GM21619 (cell line): ENCODE measurements around the gene NAT10.

Experiments
- ATAC-seq: cut with Tn5 transposase; IDR thresholded peaks from one replicate; pipeline ENCODE4 v1.9.1; 2021; ENCODE audit not compliant: unreplicated experiment

The NAT10 gene

DNA sequence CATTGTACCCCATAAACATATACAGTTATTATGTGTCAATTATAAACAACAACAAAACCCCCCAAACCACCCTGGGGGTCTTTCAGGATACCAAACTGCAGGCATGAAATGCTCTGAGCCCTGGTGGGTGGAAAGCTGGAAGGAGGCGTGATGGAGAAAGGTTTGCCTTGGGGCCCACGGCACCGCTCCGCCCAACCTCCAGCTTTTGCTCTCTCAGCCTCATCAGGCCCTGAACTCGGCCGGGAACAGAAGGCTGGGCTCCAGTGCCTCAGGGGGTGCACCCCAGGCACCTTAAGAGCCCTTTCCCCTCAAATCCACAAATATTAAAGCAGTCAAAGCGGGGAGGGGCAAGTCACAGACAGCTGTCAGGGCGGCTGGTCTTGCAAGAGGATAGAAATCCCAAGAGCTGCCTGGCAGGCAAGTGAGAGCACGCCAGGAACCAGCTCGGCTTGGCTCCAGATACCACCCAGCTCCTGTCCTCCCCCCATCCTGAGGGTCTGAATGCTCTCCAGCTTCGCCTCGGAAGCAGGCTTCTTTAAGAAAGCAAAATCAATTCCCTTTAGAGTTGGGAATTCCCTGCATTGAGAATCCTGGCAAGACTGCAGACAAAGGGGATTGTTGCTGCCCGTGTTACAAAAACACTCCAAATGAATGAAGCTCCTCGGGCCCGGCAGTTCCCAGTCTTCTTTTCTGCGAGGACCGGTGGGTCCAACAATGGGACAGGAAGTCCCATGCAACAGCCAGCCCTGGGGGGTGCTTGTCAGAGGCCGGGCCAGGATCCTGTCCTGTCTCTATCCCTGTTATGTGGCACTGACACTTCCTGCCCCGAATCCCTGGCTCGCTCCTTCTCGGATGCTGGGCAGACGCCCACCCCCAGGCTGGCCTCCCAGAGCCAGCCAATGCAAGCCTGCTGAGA is 80.8 kb downstream of the NAT10 start:
- no peak for ATAC-seq

GRCh38 chr11:34188181-34188580 is 82.8 kb downstream of the NAT10 start:
- ATAC-seq, result no peak

GRCh38 chr11:34189191-34189590 is 83.8 kb downstream of the NAT10 start:
- ATAC-seq, result no peak

DNA sequence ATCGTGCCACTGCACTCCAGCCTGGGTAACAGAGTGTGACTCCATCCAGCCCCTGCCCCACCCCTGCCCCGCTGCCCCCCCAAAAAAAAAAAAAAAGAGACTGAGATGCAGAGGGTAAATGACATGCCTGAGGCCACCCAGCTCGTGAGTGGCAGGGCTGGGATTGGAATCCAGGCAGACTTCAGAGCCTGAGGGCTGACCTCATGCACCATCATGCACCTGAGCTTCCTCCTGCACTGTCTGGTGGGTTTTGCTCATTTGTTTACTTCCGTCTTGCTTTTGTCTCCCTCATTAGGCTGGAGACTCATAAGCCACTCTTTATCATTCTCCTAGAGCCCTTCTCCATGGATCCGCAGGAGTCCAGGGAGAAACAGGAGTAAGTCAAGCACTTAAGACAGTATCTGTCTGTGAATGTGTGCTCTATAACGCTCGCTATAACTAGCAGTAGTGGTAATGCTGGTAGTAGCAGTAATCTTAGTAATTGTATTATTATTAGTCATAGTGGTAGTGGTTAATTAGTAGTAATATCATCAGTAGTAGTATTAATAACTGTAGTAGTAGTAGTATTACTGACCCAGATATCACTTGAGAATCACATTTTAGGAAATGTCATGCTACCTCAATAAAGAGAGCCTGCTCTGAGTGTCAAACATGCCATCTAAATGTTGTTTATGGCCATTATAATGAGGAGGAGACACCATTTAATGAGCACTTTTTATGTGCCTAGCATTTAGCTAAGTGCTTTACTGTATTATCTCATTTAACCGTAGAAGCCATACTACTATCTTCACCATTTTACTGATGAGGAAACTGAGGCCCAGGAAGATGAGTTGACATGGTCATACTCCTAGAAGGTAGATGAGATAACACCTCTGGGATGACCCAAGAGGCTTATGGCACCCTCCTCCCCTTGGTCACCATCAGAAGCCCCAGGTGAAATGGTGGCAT is 85.0 kb downstream of the NAT10 start:
- no peak for ATAC-seq

- no peak for ATAC-seq
These were observed 86.1 kb downstream of the NAT10 start for GRCh38 chr11:34191578-34191977.

DNA sequence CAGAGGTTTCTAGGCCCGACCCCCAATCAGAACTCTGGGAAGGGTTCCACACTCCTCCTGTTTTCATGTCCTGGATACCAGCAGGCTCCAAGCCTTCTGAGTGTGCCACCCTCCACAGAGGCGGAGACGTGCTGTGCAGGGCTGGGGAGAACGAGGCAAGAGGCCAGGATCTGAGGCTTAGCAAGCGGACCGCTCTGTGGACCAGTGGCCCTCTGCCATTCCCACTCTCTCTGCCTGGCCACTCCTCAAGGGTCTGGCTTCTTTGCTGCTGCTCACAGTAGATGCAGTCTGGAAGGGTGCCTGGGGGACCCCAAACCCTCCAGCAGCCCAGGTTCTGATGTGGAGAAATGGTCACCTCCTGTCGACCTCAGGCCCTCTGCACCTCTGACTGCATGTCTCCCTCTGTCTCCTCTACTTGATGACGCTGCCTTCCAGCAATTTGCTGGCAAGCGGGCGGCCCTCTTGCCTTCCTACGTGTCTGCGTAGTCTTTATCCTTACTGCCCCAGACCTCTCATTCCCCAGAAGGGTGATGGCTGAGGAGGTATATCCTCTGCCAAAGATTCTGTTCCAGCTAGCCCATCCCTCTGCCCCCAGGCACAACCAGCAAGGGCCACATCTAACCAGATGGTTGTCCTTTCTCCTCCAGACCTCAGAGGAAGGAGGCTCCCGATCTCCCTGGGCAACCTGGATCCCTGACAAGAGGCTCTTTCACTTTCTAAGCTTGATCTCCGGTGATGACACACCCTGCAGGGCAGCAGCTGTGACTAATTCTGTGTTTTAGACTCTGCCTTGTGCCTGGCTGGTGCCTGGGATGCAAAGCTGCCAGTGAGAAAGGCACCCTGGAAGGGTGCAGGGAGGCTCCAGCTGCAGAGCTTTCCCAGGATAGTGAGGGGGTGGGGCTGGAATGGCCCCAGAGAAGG is 87.3 kb downstream of the NAT10 start:
- no peak for ATAC-seq

DNA sequence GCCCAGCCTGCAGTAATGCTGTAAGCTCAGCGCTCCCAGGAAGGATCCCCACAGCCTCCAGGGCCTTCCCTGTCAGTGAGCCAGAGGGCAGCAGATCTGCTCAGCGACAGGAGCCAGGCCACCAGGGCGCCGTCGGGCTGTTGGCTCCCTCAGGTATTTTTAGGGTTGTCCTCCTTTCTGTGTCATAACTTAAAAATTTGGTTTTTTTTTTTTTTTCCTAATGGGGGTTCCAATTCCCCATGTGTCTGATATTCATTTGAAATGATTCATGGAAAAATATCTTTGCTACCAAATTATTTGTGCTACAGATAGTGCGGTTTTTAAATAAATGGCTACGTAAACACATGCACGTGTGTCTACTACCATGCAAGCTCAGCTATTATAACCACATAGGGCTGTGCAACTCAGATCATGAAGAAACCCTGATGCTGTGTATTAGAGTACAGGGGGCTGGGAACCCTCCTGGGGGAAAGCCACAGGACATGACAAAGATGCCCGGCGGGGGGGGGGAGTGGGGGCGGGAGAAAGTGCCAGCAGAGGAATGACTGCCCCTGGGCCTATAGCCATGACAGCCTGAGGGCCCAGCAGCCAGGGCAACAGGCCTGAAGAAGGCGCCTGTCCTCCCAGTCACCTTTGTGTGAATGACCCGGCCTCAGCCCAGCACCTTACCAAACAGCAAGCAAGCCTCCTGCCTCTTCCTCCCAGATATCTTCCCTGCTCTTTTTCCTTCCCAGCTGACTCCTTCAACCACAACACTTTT is 89.3 kb downstream of the NAT10 start:
- ATAC-seq, result no peak
